GM13976 (cell line): Measurements from ENCODE around the gene KLB.
"Not testable (repeated sequence)": the region's sequence is repeated elsewhere in the genome, so short reads cannot be mapped to it uniquely, and the experiment has no call there.

ENCODE experiments used
- DNase-seq: peaks from one replicate; pipeline ENCODE4 v3.0.0; 2012; ENCODE audit warnings: low spot score
- CTCF ChIP-seq: IDR thresholded peaks from 2 replicates; pipeline ENCODE4 v1.5.1; 2012; ENCODE audit warnings: borderline replicate concordance, mild to moderate bottlenecking; ENCODE audit not compliant: insufficient read depth; ENCODE audit errors: extremely low read depth, missing control alignments, control extremely low read depth
- in situ Hi-C: fragments of 300-500 bp; cut with MboI; formaldehyde crosslinking; loops from one replicate; pipeline ENCODE4 v1.12.0; 2022; ENCODE audit warnings: low sequenced_read_pairs, mixed read lengths, inconsistent platforms; ENCODE audit not compliant: unreplicated experiment

KLB gene

DNA sequence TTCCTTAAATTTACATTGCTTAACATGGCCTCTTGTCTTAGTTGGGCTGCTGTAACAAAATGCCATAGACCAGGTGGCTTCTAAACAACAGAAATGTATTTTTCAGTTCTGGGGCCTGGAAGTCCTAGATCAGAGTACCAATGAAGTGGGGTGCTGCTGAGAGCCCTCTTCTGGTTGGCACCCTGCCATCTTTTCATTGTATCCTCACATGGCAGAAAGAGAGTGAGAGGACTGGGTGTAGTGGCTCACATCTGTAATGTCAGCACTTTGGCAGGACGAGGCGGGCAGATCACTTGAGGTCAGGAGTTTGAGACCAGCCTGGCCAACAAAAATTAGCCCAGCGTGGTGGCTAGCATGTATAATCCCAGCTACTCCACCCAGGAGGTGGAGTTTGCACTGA lies 12.0 kb upstream of the KLB start:
- DNase-seq = no peak
- TF ChIP-seq CTCF = no peak
- in situ Hi-C loops = no loop called here

DNA sequence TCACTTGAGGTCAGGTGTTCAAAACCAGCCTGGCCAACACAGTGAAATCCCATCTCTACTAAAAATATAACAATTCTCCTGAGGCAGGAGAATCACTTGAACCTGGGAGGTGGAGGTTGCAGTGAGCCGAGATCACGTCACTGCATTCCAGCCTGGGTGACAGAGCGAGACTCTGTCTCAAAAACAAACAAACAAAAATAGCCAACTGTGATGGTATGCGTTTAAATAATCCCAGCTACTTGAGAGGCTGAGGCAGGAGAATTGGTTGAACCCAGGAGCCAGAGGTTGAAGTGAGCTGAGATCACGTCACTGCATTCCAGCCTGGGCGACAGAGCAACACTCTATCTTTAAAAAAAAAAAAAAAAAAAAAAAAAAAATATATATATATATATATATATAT lies 5.1 kb upstream of the KLB start:
- in situ Hi-C loops = not testable (repeated sequence)

DNA sequence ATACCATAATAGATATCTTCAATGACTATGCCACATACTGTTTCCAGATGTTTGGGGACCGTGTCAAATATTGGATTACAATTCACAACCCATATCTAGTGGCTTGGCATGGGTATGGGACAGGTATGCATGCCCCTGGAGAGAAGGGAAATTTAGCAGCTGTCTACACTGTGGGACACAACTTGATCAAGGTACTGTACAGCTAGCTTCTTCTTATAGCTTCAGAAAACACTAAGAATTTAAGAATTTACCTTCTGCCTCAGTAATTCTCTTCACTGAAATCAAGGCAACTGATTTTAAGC lies 805 bp downstream of the KLB start:
- no peak for TF ChIP-seq CTCF
- in situ Hi-C loops = no loop called here
- DNase-seq = no peak

More for the DNA sequence above, 5.1 kb upstream of the KLB start:
- DNase-seq = not testable (repeated sequence)

- TF ChIP-seq CTCF = no peak
- no peak for DNase-seq
- in situ Hi-C loops = no loop called here
Observed at GRCh38 chr4:39410415-39410814, 3.7 kb downstream of the KLB start.

DNA sequence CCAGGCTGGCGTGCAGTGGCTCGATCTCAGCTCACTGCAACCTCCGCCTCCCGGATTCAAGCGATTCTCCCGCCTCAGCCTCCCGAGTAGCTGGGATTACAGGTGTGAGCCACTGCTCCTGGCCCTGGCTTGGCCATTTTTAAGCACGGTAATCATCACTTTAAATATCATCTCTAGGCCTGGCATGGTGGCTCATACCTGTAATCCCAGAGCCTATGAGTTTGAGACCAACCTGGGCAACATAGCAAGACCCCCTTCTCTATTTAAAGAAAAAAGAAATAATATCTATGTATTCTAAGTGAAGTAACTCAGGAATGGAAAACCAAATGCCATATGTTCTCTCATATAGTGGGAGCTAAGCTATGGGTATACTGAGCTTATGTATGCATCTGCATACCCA lies 4.8 kb downstream of the KLB start:
- DNase-seq, in situ Hi-C loops: not testable (repeated sequence)

DNA sequence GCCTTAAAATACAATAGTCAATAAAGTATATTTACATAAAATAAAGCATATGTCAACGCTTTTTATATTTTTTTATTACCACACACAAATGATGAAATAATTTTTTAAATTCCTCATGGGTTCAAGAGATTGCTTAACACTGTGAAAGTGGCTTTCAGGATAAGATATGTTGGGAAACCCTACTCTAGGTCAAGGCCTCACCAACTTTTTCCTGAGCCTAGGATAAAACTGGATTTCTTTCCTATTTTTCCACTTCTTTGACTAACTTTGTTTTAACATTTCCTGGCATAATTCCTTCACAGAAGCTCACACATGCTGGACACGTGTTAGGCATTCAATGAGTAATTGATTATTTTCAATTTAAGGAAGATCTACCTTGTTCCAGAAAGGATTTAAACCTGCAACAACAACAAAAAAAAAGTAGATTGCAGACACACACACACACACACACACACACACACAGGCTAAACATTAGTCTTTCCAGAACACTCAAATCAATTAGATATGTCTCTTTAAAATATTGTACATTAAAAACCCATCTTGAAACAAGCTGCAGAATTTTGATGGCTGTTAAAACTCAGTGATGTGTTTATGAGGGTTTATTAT lies 9.1 kb downstream of the KLB start:
- in situ Hi-C loops = no loop called here

GRCh38 chr4:39422247-39422646 lies 15.5 kb downstream of the KLB start:
- in situ Hi-C loops = no loop called here
- no peak for DNase-seq

More for the DNA sequence above, 9.1 kb downstream of the KLB start:
- no peak for DNase-seq
- no peak for TF ChIP-seq CTCF

GRCh38 chr4:39425297-39425696 lies 18.6 kb downstream of the KLB start:
- in situ Hi-C loops, DNase-seq: not testable (repeated sequence)

More at GRCh38 chr4:39422247-39422646, 15.5 kb downstream of the KLB start:
- no peak for TF ChIP-seq CTCF
